Measurements from ENCODE around the gene REG3A.

The REG3A gene

DNA sequence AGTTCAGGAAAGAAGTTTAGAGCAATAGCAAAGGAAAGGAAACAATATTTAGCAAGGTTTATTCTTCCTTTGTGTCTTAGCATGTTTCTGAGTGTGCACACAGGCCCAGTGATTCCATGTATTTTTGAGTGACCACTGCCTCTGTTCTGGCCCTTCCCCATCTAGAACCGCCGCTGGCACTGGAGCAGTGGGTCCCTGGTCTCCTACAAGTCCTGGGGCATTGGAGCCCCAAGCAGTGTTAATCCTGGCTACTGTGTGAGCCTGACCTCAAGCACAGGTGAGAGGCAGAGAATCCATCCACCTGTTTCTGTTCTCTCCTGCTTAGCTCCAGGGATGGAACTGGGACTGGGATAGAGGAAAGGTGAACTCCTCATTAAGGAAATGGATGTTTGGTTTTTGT lies 36.9 kb downstream of the REG3A start:
- H3K36me3 ChIP-seq (ENCODE audit: control insufficient read depth, insufficient read depth, low read length), result no peaks in the 10 kb centered on the region
- no peaks in the 10 kb centered on the region for H3K9me3 ChIP-seq (ENCODE audit: control insufficient read depth, insufficient read depth, low read length)
- no CpG with 5 or more reads among the region's 2 CpGs for WGBS (ENCODE audit: insufficient coverage, insufficient read length)
- no peak for DNase-seq (ENCODE audit: low read depth, low spot score)
- H3K27me3 ChIP-seq (ENCODE audit: control insufficient read depth, insufficient read depth, low read length), result no peaks in the 10 kb centered on the region
- H3K4me3 ChIP-seq (ENCODE audit: low read length), result no peak overlapping the region
- H3K4me1 ChIP-seq (ENCODE audit: control insufficient read depth, insufficient read depth, low read length), result no peaks in the 10 kb centered on the region
- no peak overlapping the region for H3K27ac ChIP-seq (ENCODE audit: low read length)

DNA sequence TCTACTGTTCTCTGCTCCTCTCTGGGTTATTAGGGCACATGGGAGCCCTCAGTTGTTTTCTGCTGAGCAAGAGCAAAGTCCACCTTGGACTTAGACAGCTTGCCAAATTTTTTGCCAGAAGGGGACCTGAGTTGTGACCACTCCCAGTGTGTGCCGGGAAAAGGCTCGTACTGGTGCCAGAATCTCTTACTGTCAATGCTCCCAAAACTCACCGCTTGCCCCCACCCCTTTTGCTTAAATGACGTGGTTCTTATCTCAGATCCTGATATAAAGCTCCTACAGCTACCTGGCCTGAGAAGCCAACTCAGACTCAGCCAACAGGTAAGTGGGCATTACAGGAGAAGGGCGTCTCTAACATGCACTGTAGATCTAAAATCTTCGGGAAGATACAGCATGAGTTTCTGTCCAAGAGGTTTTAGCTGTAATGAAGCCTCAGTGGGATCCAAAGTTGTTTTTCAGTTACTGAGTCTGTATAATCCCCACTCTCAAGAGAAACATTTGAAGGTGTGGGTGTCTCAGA lies 39.3 kb downstream of the REG3A start, which contains the start of gene REG1A:
TSS of gene REG1A (plus strand) at position 295 of the 520 bp plus-strand sequence. CDS start 374 bp downstream, outside the sequence.
- no CpG with 5 or more reads among the region's 6 CpGs for WGBS (ENCODE audit: insufficient coverage, insufficient read length)
- Histone ChIP-seq H3K27ac (ENCODE audit: low read length) (no peak within 1 kb of the TSS), H3K4me1 (ENCODE audit: control insufficient read depth, insufficient read depth, low read length) (no peaks in the 10 kb centered on the region), H3K27me3 (ENCODE audit: control insufficient read depth, insufficient read depth, low read length) (no peaks in the 10 kb centered on the region), H3K36me3 (ENCODE audit: control insufficient read depth, insufficient read depth, low read length) (no peaks in the 10 kb centered on the region), H3K9me3 (ENCODE audit: control insufficient read depth, insufficient read depth, low read length) (no peaks in the 10 kb centered on the region), H3K4me3 (ENCODE audit: low read length) (no peak within 1 kb of the TSS)
- DNase-seq (ENCODE audit: low read depth, low spot score), result no peak

GRCh38 chr2:79116997-79117928 lies 42.3 kb downstream of the REG3A start:
- Histone ChIP-seq H3K4me1 (ENCODE audit: control insufficient read depth, insufficient read depth, low read length) (no peaks in the 10 kb centered on the region), H3K36me3 (ENCODE audit: control insufficient read depth, insufficient read depth, low read length) (no peaks in the 10 kb centered on the region), H3K27ac (ENCODE audit: low read length) (no peak overlapping the region), H3K4me3 (ENCODE audit: low read length) (no peak overlapping the region), H3K27me3 (ENCODE audit: control insufficient read depth, insufficient read depth, low read length) (no peaks in the 10 kb centered on the region), H3K9me3 (ENCODE audit: control insufficient read depth, insufficient read depth, low read length) (no peaks in the 10 kb centered on the region)
- no CpG with 5 or more reads among the region's 2 CpGs for WGBS (ENCODE audit: insufficient coverage, insufficient read length)
- DNase-seq (ENCODE audit: low read depth, low spot score), result no peak

DNA sequence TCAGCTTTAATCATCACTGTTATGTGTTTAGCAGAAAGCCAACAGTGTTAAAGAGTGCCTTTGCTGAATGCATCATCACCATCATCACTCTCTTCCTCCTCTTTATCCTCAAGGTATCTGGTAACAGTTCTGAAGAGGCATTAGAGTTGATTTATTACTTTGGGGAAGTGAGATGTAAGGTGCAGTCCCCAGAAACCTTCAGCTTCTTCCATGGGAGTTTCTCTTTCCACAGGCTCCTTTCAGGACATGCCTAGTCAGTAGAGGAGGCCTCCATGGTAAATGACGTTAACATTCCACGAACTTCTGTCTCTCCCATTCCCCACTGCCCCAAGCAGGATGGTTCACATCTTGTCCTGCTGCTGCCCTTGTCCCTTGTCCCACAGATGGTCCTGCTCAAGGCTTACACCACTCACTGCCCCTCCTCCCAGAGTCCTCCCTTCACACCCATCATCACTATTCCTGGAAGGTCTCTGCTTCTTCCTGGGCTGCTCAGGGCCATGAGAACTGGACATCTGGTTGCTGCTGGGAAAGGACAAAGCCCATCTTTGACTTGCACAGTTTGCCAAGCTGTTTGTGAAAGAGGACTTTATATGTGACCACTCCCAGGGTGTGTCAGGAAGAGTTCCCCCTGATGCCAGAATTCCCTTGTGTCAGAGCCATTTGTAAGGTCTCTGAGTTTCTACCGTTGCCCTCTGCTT lies 44.6 kb downstream of the REG3A start:
- Histone ChIP-seq H3K36me3 (ENCODE audit: control insufficient read depth, insufficient read depth, low read length) (no peaks in the 10 kb centered on the region), H3K27me3 (ENCODE audit: control insufficient read depth, insufficient read depth, low read length) (no peaks in the 10 kb centered on the region), H3K9me3 (ENCODE audit: control insufficient read depth, insufficient read depth, low read length) (no peaks in the 10 kb centered on the region), H3K4me3 (ENCODE audit: low read length) (no peak overlapping the region), H3K27ac (ENCODE audit: low read length) (no peak overlapping the region), H3K4me1 (ENCODE audit: control insufficient read depth, insufficient read depth, low read length) (no peaks in the 10 kb centered on the region)
- no CpG with 5 or more reads among the region's 3 CpGs for WGBS (ENCODE audit: insufficient coverage, insufficient read length)
- no peak for DNase-seq (ENCODE audit: low read depth, low spot score)

DNA sequence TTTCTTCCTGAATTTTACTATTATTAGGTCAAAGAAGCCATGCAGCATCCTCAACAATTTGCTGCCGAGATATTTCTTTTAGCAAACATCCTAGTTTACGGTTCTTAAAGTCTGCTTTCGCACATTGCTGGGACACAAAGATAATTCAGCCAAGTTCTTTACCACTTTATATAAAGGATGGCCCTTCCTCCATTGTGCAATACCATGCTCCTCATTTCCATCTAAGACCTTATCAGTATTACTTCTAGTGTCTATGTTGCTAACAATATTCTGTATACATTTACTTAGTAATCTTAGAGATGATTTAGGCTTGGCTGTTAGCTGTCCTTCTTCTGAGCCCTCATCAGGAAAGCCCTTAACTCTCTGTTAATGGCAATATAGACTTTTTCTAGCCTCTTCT lies 47.3 kb downstream of the REG3A start:
- H3K27ac ChIP-seq (ENCODE audit: low read length), result no peak overlapping the region
- no peaks in the 10 kb centered on the region for H3K27me3 ChIP-seq (ENCODE audit: control insufficient read depth, insufficient read depth, low read length)
- no CpG with 5 or more reads among the region's 3 CpGs for WGBS (ENCODE audit: insufficient coverage, insufficient read length)
- no peaks in the 10 kb centered on the region for H3K4me1 ChIP-seq (ENCODE audit: control insufficient read depth, insufficient read depth, low read length)
- H3K36me3 ChIP-seq (ENCODE audit: control insufficient read depth, insufficient read depth, low read length), result no peaks in the 10 kb centered on the region
- no peak for DNase-seq (ENCODE audit: low read depth, low spot score)
- no peaks in the 10 kb centered on the region for H3K9me3 ChIP-seq (ENCODE audit: control insufficient read depth, insufficient read depth, low read length)
- H3K4me3 ChIP-seq (ENCODE audit: low read length), result no peak overlapping the region
